Stimulated activated effector memory CD8-positive, alpha-beta T cell treated with anti-CD3 and anti-CD28 coated beads, Interleukin-12 subunit alpha, Interleukin-12 subunit beta, amount 100 ng/mL, for 72 hours (primary cell): ENCODE data around the gene ADAM19.
A peak's percentile ranks its signal among the peaks of the same experiment; 100 is the strongest.
"Not testable (repeated sequence)": the region's sequence is repeated elsewhere in the genome, so short reads cannot be mapped to it uniquely, and the experiment has no call there.

Experiments
- ATAC-seq: fragments of 150-1000 bp; cut with Tn5 transposase; 2 replicates; pipeline ENCODE4 v1.10.0; 2021
- DNase-seq, 2 donors: peaks; one replicate each; pipeline ENCODE4 v3.0.0; 2021 to 2022; ENCODE audit warnings: low spot score in 2 of 2
- H3K27ac Mint-ChIP-seq: one replicate; pipeline ENCODE4 v1.8.0; 2022; ENCODE audit warnings: mild to moderate bottlenecking, mixed read lengths
- H3K36me3 Mint-ChIP-seq: one replicate; pipeline ENCODE4 v1.8.0; 2022; ENCODE audit warnings: mild to moderate bottlenecking, mixed read lengths
- H3K4me1 Mint-ChIP-seq: one replicate; pipeline ENCODE4 v1.8.0; 2022; ENCODE audit warnings: mixed read lengths
- H3K4me3 Mint-ChIP-seq: one replicate; pipeline ENCODE4 v1.8.0; 2022; ENCODE audit warnings: mild to moderate bottlenecking, mixed read lengths
- H3K9me3 Mint-ChIP-seq: one replicate; pipeline ENCODE4 v1.8.0; 2022; ENCODE audit warnings: mixed read lengths

Gene ADAM19

DNA sequence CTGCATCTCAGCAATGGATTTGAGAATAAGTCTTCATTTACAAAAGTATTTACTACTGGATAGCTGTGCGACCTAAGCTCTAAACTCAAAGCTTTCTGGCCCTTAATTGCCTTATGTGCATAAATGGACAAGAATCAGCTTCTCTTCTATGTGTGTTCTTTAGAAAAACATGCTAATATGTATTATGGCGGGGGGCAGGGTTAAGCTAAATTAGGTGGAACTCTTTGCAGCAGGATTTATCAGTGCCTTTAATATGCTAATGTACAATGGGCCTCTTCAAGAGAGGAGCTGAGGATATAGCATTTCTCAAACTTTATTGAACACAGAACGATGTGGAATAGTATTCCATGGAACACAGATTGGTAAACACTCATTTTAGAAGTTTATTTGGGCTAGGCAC is 125.6 kb downstream of the ADAM19 start:
- H3K4me1 Mint-ChIP-seq: peaks cover 2% of the 10 kb centered on the region
- H3K27ac Mint-ChIP-seq: no peak overlapping the region
- no peaks in the 10 kb centered on the region for H3K36me3 Mint-ChIP-seq
- no peak for DNase-seq
- no peak overlapping the region for H3K4me3 Mint-ChIP-seq
- ATAC-seq: no peak
- no peaks in the 10 kb centered on the region for H3K9me3 Mint-ChIP-seq

DNA sequence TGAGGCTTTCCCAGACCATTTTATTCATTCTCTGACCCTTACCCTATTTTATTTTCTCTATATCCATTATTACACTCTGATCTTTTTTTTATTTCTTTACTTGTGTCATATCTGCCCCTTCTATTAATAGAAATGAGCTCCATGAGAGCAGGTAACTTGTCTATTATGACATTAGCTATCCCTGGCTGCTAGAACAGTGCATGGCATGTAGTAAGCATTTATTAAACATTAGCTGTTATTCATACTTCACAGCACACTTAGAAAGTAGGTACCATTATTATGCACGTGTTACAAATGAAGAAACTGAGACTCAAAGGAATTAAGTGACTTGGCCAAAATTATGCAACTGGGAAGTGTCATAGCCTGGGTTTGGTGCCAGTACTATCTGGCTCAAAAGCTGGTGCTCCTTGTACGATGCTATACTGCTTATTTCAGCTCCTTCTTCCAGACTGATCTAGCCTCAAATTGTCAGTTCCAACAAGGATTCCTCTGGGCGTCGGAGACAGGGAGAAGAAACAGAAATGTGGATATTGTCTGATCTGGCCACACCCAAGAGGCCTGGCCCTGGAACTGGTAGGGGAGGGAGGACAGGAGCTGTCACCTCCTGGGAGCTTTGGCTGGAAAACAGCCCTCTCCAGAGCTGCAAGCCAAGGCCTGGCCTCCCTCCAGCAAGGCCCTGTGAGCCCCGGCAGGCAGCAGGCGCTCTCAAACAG is 126.4 kb downstream of the ADAM19 start:
- Mint-ChIP-seq H3K9me3 (no peaks in the 10 kb centered on the region), H3K4me3 (no peak overlapping the region), H3K36me3 (no peaks in the 10 kb centered on the region), H3K27ac (no peak overlapping the region), H3K4me1 (no peaks in the 10 kb centered on the region)
- no peak for ATAC-seq
- DNase-seq: no peak

DNA sequence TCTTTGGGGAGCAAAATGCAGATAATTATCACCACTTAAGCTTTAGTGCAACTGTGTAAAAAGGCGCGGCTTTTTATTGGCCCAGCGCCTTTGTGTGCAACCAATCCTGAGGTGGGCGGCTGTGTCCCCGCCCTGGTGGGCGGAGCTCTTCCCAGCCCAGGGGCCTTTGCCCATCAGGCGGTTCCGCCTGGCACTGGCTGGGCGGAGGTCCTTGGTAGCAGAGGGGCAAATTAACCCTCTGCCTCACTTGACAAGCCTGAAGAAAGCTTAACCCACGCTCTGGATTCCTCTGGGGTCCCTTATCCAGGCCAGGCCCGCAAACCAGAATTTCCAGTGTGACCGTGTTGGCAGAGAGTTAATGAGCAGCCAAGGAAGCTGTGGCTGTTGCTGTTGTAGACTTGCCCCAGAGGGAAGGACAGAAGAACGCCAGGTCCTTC is 128.4 kb downstream of the ADAM19 start:
- Mint-ChIP-seq H3K36me3 (no peaks in the 10 kb centered on the region), H3K27ac (no peak overlapping the region), H3K9me3 (no peaks in the 10 kb centered on the region), H3K4me3 (no peak overlapping the region), H3K4me1 (no peaks in the 10 kb centered on the region)
- DNase-seq (no peak), ATAC-seq (no peak)

DNA sequence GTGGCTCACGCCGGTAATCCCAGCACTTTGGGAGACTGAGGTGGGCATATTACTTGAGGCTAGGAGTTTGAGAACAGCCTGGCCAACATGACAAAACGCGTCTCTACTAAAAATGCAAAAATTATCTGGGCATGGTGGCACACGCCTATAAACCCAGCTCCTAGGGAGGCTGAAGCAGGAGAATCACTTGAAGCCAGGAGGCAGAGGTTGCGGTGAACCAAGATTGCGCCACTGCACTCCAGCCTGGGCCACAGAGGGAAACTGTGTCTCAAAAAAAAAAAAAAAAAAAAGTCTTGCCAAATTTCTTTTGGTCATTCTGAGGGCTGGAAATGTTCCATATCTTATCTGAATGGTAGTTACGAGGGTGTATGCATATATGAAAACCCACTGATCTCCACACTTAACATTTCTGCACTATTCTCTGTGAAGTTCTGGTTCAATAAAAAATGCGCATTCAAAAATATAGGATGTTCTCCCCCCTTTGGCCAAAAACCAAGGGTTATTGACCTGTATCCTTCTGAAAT is 129.1 kb downstream of the ADAM19 start:
- DNase-seq: no peak
- Mint-ChIP-seq H3K27ac (no peak overlapping the region), H3K9me3 (no peaks in the 10 kb centered on the region), H3K4me1 (no peaks in the 10 kb centered on the region), H3K4me3 (no peak overlapping the region), H3K36me3 (no peaks in the 10 kb centered on the region)
- ATAC-seq: no peak

DNA sequence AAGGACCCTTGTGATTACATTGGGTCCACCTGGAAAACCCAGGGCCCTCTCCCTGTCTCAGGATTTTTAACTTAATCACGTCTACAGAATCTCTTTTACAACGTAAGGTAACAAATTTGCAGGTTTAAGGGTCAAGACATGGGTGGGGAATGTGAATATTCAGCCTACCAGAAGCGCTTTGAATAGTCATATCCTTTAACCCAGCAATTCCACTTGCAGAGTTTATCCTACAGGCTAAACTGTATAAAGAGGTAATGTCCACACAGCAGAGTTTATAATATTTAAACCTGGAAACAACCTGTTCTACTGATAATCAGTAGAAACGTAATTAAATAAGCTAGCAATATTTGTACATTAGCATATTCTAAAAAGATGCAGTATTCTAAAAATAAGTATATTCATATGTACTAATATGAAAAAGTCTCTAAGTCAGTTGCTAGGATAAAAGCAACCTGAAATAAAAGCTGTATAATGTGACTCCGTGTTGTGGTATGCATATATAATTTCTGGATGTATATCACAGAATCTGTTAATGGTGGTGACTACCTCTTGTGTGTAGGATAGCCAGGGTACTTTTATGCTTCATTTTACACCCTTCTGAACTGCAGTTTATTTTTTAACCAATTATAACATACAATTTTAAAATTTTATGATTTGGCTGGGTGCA is 129.7 kb downstream of the ADAM19 start:
- no peak overlapping the region for H3K27ac Mint-ChIP-seq
- no peaks in the 10 kb centered on the region for H3K4me1 Mint-ChIP-seq
- ATAC-seq: no peak
- H3K36me3 Mint-ChIP-seq: no peaks in the 10 kb centered on the region
- no peak overlapping the region for H3K4me3 Mint-ChIP-seq
- H3K9me3 Mint-ChIP-seq: no peaks in the 10 kb centered on the region
- no peak for DNase-seq

DNA sequence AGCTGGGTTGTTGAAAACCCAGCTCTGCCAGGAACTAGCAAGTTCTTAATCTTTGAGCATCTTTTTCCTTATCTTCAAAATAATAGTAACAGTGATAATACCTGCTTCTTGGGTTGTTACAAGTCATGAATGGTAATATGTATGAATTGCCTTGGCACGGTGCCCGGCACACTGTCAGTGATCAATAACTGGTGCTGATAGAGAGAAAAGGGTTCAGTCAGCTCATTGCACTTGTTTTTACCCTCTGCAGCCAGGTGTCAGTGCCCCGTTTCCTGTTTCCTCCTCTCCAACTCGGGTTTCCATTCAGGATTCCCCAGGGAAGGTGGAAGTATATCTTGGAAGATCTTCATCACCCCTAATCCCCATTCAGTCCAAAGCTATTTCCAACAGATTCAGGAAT is 131.4 kb downstream of the ADAM19 start:
- no peak overlapping the region for H3K27ac Mint-ChIP-seq
- no peaks in the 10 kb centered on the region for H3K4me1 Mint-ChIP-seq
- no peak for DNase-seq
- no peaks in the 10 kb centered on the region for H3K9me3 Mint-ChIP-seq
- H3K36me3 Mint-ChIP-seq: no peaks in the 10 kb centered on the region
- H3K4me3 Mint-ChIP-seq: no peak overlapping the region
- no peak for ATAC-seq

DNA sequence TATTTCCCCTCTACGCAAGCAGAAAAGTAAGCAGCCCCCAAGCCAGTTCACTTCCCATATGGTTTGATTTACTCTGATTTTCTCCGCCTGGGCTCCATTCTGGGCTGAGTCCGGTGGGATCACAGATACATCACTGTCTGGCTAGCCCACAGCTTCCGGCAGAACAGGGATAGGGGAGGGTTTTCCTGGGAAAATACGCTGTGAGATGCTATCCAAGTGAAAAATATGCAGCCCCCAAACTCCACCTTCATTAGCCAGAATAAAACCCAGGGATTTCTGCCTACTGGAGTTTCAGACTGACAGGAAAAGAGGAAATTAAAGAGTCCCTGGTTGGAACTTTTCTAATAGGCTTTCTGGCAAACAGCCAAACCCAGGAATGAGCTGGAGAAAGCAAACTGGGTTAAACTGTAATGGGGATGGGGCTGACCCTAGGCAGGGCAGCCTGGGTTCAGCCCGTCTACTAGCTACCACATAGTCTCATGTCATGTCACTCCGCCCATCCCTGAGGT is 132.5 kb downstream of the ADAM19 start:
- ATAC-seq: no peak
- no peak overlapping the region for H3K4me3 Mint-ChIP-seq
- H3K4me1 Mint-ChIP-seq: no peaks in the 10 kb centered on the region
- no peaks in the 10 kb centered on the region for H3K36me3 Mint-ChIP-seq
- H3K27ac Mint-ChIP-seq: no peak overlapping the region
- H3K9me3 Mint-ChIP-seq: no peaks in the 10 kb centered on the region
- DNase-seq: no peak

DNA sequence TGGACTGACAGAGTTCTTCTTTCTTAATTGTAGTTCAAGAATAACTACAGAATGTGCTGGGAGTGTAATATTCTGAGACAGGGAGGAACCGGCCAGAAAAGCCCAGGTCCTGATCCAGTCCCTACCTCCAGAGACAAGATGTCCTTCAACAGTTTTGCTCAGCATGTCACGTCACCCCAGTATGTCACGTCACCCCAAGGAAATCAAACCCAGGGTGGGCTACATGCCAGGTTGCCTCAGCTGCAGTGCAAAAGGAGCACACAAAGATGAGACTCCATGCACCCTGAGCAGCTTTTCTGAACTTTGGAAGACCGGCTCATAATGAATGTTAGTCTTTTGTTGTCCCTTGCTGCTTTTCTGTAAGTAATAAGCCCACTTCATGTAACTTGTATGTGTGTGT is 141.5 kb downstream of the ADAM19 start:
- Mint-ChIP-seq H3K27ac (no peak overlapping the region), H3K36me3 (no peaks in the 10 kb centered on the region), H3K4me1 (no peaks in the 10 kb centered on the region), H3K4me3 (no peak overlapping the region), H3K9me3 (no peaks in the 10 kb centered on the region)
- ATAC-seq (no peak), DNase-seq (no peak)

DNA sequence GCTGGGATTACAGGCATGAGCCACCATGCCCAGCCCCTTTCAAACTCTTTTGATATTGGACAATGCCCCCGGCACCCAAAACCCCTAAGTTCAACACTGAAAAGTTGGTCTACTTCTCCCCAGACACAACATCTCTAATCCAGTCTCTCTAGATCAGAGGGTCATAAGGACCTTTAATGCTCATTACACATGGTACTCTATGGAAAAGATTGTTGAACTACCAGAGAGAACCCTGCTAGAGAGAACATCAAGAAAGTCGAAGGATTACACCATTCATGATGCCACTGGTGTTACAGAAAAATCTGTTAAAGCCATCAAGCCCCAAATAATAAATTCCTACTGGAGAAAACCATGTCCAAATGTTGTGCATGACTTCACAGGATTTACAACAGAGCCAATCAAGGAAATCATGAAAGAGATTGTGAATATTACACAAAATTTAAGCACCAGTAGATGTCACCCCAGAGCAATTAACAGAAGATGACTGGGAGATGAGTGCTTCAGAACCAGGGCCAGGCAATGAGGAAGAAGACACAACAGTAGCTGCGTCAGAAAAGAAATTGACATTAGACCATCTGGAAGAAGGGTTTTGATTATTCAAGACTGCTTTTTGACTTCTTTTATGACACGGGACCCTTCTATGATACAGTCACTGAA is 143.9 kb downstream of the ADAM19 start:
- Mint-ChIP-seq H3K9me3 (no peaks in the 10 kb centered on the region), H3K36me3 (no peaks in the 10 kb centered on the region), H3K4me1 (no peaks in the 10 kb centered on the region), H3K27ac (no peak overlapping the region), H3K4me3 (no peak overlapping the region)
- DNase-seq (no peak), ATAC-seq (peak; percentile 82)

DNA sequence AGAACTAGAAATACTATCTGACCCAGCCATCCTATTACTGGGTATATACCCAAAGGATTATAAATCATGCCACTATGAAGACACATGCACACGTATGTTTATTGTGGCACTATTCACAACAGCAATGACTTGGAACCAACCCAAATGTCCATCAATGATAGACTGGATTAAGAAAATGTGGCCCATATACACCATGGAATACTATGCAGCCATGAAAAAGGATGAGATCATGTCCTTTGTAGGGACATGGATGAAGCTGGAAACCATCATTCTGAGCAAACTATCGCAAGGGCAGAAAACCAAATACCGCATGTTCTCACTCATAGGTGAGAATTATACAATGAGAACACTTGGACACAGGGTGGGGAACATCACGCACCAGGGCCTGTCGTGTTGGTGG is 145.7 kb downstream of the ADAM19 start:
- H3K4me1 Mint-ChIP-seq, H3K9me3 Mint-ChIP-seq, ATAC-seq, H3K4me3 Mint-ChIP-seq, H3K36me3 Mint-ChIP-seq, DNase-seq, H3K27ac Mint-ChIP-seq: not testable (repeated sequence)
